K562 (cell line): ENCODE results near the gene SNX30. TPM values are rescaled to one million over a fixed set of nuclear protein-coding genes. Genes with fewer than 3 reads are reported as not detected.

Experiments
- BMI1 ChIP-seq: fragments of 150-350 bp; IDR thresholded peaks from 2 replicates; pipeline ENCODE4 v1.6.1; 2014; ENCODE audit warnings: low read length
- CBFA2T3 ChIP-seq: fragments of 450-650 bp; IDR thresholded peaks from 2 replicates; pipeline ENCODE4 v1.6.1; 2017
- CCAR2 ChIP-seq: fragments of 200-400 bp; formaldehyde crosslinking; IDR thresholded peaks from 2 replicates; pipeline ENCODE4 v1.6.1; 2017; ENCODE audit warnings: mild to moderate bottlenecking, low read depth, low read length
- E2F3 ChIP-seq: fragments of 250-450 bp; sonication (Bioruptor Pico); IDR thresholded peaks from 2 replicates; pipeline ENCODE4 v1.4.0; 2020; ENCODE audit warnings: mild to moderate bottlenecking
- ELF1 ChIP-seq: fragments of 200-800 bp; sonication (Bioruptor generic); IDR thresholded peaks from 2 replicates; pipeline ENCODE4 v1.6.1; 2016; ENCODE audit warnings: missing genetic modification characterization, missing compliant biosample characterization
- GABPA ChIP-seq: fragments of 200-800 bp; sonication (Bioruptor generic); conservative IDR thresholded peaks from 2 replicates; pipeline ENCODE4 v1.6.1; 2016; ENCODE audit warnings: low read depth, missing genetic modification characterization, missing compliant biosample characterization
- GABPB2 ChIP-seq: fragments of 250-450 bp; sonication (Bioruptor Pico); conservative IDR thresholded peaks from 2 replicates; pipeline ENCODE4 v1.5.1; 2021; ENCODE audit warnings: mild to moderate bottlenecking
- HSF4 ChIP-seq: fragments of 250-450 bp; sonication (Bioruptor Pico); IDR thresholded peaks from 2 replicates; pipeline ENCODE4 v2.1.2; 2022; ENCODE audit warnings: mild to moderate bottlenecking, moderate library complexity, borderline replicate concordance
- MAFF ChIP-seq: IDR thresholded peaks from 2 replicates; pipeline ENCODE4 v1.6.1; 2012; ENCODE audit warnings: low read length, improper control_type of control experiment
- NCOA1 ChIP-seq: fragments of 450-650 bp; IDR thresholded peaks from 2 replicates; pipeline ENCODE4 v1.6.1; 2016; ENCODE audit warnings: low read depth
- NR4A1 ChIP-seq, 2 experiments: fragments of 250-450 bp in 1 of 2; fragments of 450-650 bp in 1 of 2; sonication (Bioruptor Pico) in 1 of 2; IDR thresholded peaks; 2 replicates each; pipeline versions ENCODE4 v1.4.0 to v1.6.1; 2016 to 2020; ENCODE audit warnings: mild to moderate bottlenecking in 2 of 2, missing compliant biosample characterization in 1 of 2, missing genetic modification characterization in 1 of 2, moderate library complexity in 1 of 2
- POLR2H ChIP-seq: IDR thresholded peaks from 2 replicates; pipeline ENCODE4 v1.6.1; 2016; ENCODE audit warnings: missing genetic modification characterization, low read depth, mild to moderate bottlenecking, control low read depth, missing compliant biosample characterization, moderate library complexity
- RBBP5 ChIP-seq: fragments of 200-600 bp; sonication (generic); IDR thresholded peaks from 2 replicates; pipeline ENCODE4 v1.6.1; 2012; ENCODE audit warnings: borderline replicate concordance, mild to moderate bottlenecking, low read length, control low read depth, inconsistent platforms; ENCODE audit not compliant: insufficient read depth, poor library complexity, severe bottlenecking
- RHOXF2B ChIP-seq: fragments of 250-450 bp; sonication (Bioruptor Pico); conservative IDR thresholded peaks from 2 replicates; pipeline ENCODE4 v1.5.1; 2021
- SRF ChIP-seq, 2 experiments: fragments of 250-450, 450-650 bp in 1 of 2; sonication (Bioruptor Pico) in 1 of 2; sonication (generic) in 1 of 2; formaldehyde crosslinking; IDR thresholded peaks; 2 replicates each; pipeline versions ENCODE4 v1.5.0 to v1.5.1; 2020 to 2022; ENCODE audit warnings: mild to moderate bottlenecking in 1 of 2, missing genetic modification reagents in 1 of 2
- SRSF1 ChIP-seq: fragments of 200-400 bp; formaldehyde crosslinking; IDR thresholded peaks from 2 replicates; pipeline ENCODE4 v1.6.1; 2017; ENCODE audit warnings: mild to moderate bottlenecking, low read depth, low read length, moderate library complexity
- U2AF1 ChIP-seq: fragments of 200-400 bp; formaldehyde crosslinking; optimal IDR thresholded peaks from 2 replicates; pipeline ENCODE3; 2017; ENCODE audit warnings: mild to moderate bottlenecking, low read depth, low read length, moderate library complexity
- ZBTB12 ChIP-seq: fragments of 250-450 bp; sonication (Bioruptor Pico); IDR thresholded peaks from 2 replicates; pipeline ENCODE4 v1.4.0; 2020
- ZNF23 ChIP-seq: fragments of 250-450 bp; sonication (Bioruptor Pico); IDR thresholded peaks from 2 replicates; pipeline ENCODE4 v1.4.0; 2020; ENCODE audit warnings: mild to moderate bottlenecking
- ZNF431 ChIP-seq: sonication (generic); formaldehyde crosslinking; IDR thresholded peaks from 2 replicates; pipeline ENCODE4 v1.8.0; 2022; ENCODE audit warnings: mild to moderate bottlenecking, missing genetic modification reagents
- ZNF436 ChIP-seq: fragments of 250-450, 450-650 bp; sonication (Bioruptor Pico); formaldehyde crosslinking; IDR thresholded peaks from 2 replicates; pipeline ENCODE4 v1.7.0; 2020; ENCODE audit warnings: mild to moderate bottlenecking
- ZNF445 ChIP-seq: fragments of 250-450 bp; sonication (Bioruptor Pico); IDR thresholded peaks from 2 replicates; pipeline ENCODE4 v1.4.0; 2020; ENCODE audit warnings: low read depth, mild to moderate bottlenecking, moderate library complexity
- ZNF507 ChIP-seq: conservative IDR thresholded peaks from 2 replicates; pipeline ENCODE4 v1.6.1; 2017; ENCODE audit warnings: missing genetic modification characterization, missing compliant biosample characterization
- polyA plus RNA-seq, 8 experiments: library from polyadenylated mRNA; depleted of rRNA in 4 of 8; stranded (reverse) in 5 of 8; unstranded in 3 of 8; fragments of >200 nt; fragmentation: Nextera tagmentation in 2 of 8; fragmentation: Illumina TruSeq in 1 of 8; extraction: Ambion mirVana in 2 of 8; extraction: Trizol in 1 of 8; gene quantifications; 2 replicates each; pipeline versions ENCODE4 v1.2.1 to v1.2.3, GENCODE V29; 2011 to 2014; ENCODE audit warnings: inconsistent platforms in 1 of 8, missing spikeins in 1 of 8
- total RNA-seq, 7 experiments: library from RNA; depleted of rRNA in 6 of 7; stranded (reverse); fragments of >200 nt in 6 of 7; fragmentation: Illumina TruSeq in 2 of 7; extraction: Trizol in 2 of 7; gene quantifications; 2 replicates each; pipeline versions ENCODE4 v1.2.1 to v1.2.3, GENCODE V29; 2011 to 2021; ENCODE audit warnings: low replicate concordance in 1 of 7
- TF ChIP-seq, protein P1 (sequence below): fragments of 450-650 bp; IDR thresholded peaks from 2 replicates; pipeline ENCODE4 v1.7.1; 2018; ENCODE audit warnings: mild to moderate bottlenecking, low read depth; ENCODE audit not compliant: partially characterized antibody
- TF ChIP-seq, protein P2 (sequence below): IDR thresholded peaks from 2 replicates; pipeline ENCODE4 v1.6.1; 2011; ENCODE audit not compliant: insufficient read length; ENCODE audit errors: extremely low read depth

Gene SNX30
- total and polyA plus RNA-seq, 9 of the 15 experiments (the other 6 are each of a cell fraction or from before 2014, with no cell fraction given): 0.76 to 5.9 (median 3.3) TPM

- no peak for TF ChIP-seq NR4A1 (CRISPR knock-in tag; IDR thresholded peaks at IDR 0.05)
- no peak for TF ChIP-seq NR4A1 (tag; IDR thresholded peaks at IDR 0.05)
- no peak for TF ChIP-seq CBFA2T3
- TF ChIP-seq, protein P1, sequence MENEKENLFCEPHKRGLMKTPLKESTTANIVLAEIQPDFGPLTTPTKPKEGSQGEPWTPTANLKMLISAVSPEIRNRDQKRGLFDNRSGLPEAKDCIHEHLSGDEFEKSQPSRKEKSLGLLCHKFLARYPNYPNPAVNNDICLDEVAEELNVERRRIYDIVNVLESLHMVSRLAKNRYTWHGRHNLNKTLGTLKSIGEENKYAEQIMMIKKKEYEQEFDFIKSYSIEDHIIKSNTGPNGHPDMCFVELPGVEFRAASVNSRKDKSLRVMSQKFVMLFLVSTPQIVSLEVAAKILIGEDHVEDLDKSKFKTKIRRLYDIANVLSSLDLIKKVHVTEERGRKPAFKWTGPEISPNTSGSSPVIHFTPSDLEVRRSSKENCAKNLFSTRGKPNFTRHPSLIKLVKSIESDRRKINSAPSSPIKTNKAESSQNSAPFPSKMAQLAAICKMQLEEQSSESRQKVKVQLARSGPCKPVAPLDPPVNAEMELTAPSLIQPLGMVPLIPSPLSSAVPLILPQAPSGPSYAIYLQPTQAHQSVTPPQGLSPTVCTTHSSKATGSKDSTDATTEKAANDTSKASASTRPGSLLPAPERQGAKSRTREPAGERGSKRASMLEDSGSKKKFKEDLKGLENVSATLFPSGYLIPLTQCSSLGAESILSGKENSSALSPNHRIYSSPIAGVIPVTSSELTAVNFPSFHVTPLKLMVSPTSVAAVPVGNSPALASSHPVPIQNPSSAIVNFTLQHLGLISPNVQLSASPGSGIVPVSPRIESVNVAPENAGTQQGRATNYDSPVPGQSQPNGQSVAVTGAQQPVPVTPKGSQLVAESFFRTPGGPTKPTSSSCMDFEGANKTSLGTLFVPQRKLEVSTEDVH: peak; percentile 65
- TF ChIP-seq GABPA (tag): peak; percentile 91
- no peak for TF ChIP-seq U2AF1
- no peak for TF ChIP-seq CCAR2
- TF ChIP-seq SRSF1: no peak
- no peak for TF ChIP-seq ZNF445
- no peak for TF ChIP-seq RHOXF2B (CRISPR knock-in tag)
- no peak for TF ChIP-seq HSF4 (CRISPR knock-in tag)
- 0 out of 2 replicates have a peak, but pooled peaks have one; percentile 8 for TF ChIP-seq ZBTB12 (CRISPR knock-in tag)
- TF ChIP-seq SRF (CRISPR knock-in tag; IDR thresholded peaks at IDR 0.05): no peak
- TF ChIP-seq, protein P2, sequence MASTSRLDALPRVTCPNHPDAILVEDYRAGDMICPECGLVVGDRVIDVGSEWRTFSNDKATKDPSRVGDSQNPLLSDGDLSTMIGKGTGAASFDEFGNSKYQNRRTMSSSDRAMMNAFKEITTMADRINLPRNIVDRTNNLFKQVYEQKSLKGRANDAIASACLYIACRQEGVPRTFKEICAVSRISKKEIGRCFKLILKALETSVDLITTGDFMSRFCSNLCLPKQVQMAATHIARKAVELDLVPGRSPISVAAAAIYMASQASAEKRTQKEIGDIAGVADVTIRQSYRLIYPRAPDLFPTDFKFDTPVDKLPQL: no peak
- no peak for TF ChIP-seq E2F3 (CRISPR knock-in tag)
- TF ChIP-seq ZNF507 (tag): no peak
- TF ChIP-seq ZNF23 (CRISPR knock-in tag): no peak
- no peak for TF ChIP-seq MAFF
- TF ChIP-seq GABPB2: no peak
- TF ChIP-seq RBBP5: peak; percentile 79
- TF ChIP-seq BMI1: no peak
- no peak for TF ChIP-seq ZNF431 (CRISPR knock-in tag)
- TF ChIP-seq POLR2H (tag): peak; percentile 78
- TF ChIP-seq ELF1: peak; percentile 88
- TF ChIP-seq ZNF436 (CRISPR knock-in tag): no peak
- no peak for TF ChIP-seq NCOA1
Observed at GRCh38 chr9:112750016-112750763, at the start of gene SNX30 (continued).
